Mammary epithelial cell (primary cell): Measurements from ENCODE around the gene CARD9.
"Not testable (repeated sequence)": the region's sequence is repeated elsewhere in the genome, so short reads cannot be mapped to it uniquely, and the experiment has no call there.

ENCODE experiments used
- CTCF ChIP-seq, 2 donors: IDR thresholded peaks in 1 of 2; conservative IDR thresholded peaks in 1 of 2; 2 replicates each; pipeline ENCODE4 v1.5.1; 2011 to 2012; ENCODE audit warnings: inconsistent platforms in 2 of 2, low read length in 2 of 2, mild to moderate bottlenecking in 2 of 2, control low read depth in 1 of 2, low read depth in 1 of 2; ENCODE audit not compliant: insufficient read depth in 1 of 2; ENCODE audit errors: extremely low read depth in 1 of 2
- EZH2 ChIP-seq: IDR thresholded peaks from 2 replicates; pipeline ENCODE4 v1.6.1; 2012; ENCODE audit warnings: low read length, inconsistent platforms, borderline replicate concordance

GRCh38 chr9:136405904-136406303, 32.4 kb upstream of the CARD9 start:
- TF ChIP-seq CTCF (conservative IDR thresholded peaks at IDR 0.05 in 1 of 2, IDR thresholded peaks at IDR 0.05 in 1 of 2; ENCODE audit: extremely low read depth in 1 of 2, insufficient read depth in 1 of 2, low read depth in 1 of 2, low read length in 2 of 2); EZH2: not testable (repeated sequence)
